ENCODE results near the gene MRPS34. TPM values are rescaled to one million over a fixed set of nuclear protein-coding genes. Genes with fewer than 3 reads are reported as not detected.

Gene MRPS34
- total RNA-seq, 4 donors from 2014 or later: 34.1 to 62.4 (median 57.2) TPM

DNA sequence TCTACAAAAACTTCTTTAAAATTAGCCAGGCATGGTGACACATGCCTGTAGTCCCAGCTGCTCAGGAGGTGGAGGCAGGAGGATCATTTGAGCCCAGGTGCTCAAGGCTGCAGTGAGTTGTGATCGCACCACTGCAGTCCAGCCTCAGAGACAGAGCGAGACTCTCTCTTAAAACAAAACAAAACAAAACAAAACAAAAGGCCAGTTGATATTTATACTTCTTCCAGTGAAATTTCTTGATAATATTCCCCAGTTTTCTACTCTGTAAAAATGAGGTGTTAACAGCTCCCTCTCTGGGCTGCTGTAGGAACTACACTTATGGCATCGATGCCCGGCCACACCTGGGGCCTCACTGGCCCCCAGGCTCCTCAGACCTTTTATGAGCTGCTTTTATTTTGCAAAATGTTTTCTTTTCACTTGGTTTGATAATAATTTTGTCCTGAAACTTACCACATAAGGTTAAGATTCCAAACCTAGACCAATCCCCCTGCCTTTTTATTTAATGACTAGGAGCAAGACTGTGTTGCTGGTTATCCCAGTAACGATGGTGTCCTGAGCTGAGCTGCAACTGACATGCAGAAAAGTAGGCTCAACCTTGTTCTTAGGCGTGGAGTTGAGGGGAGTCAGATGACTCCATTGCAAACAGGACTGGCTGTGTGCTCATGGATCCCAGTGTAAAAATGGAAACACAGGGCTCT lies 49.3 kb downstream of the MRPS34 start:
- TF ChIP-seq, protein P1, sequence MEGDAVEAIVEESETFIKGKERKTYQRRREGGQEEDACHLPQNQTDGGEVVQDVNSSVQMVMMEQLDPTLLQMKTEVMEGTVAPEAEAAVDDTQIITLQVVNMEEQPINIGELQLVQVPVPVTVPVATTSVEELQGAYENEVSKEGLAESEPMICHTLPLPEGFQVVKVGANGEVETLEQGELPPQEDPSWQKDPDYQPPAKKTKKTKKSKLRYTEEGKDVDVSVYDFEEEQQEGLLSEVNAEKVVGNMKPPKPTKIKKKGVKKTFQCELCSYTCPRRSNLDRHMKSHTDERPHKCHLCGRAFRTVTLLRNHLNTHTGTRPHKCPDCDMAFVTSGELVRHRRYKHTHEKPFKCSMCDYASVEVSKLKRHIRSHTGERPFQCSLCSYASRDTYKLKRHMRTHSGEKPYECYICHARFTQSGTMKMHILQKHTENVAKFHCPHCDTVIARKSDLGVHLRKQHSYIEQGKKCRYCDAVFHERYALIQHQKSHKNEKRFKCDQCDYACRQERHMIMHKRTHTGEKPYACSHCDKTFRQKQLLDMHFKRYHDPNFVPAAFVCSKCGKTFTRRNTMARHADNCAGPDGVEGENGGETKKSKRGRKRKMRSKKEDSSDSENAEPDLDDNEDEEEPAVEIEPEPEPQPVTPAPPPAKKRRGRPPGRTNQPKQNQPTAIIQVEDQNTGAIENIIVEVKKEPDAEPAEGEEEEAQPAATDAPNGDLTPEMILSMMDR (IDR thresholded peaks at IDR 0.05; ENCODE audit: low read depth): no peak

Small RNA genes within 50 kb of the gene (small RNA-seq; reads per million reads assigned to genes)
- 0.97 reads per million for gene MIR3177

Other genes with a start within 250 kb of the MRPS34 start
- gene TMEM204, start 239.5 kb downstream of the MRPS34 start, total RNA-seq: 10 to 100 TPM; 14.1 to 87.6 (median 24.6) TPM
- 10 to 100 TPM in 3 of 4 donors, 1 to 10 TPM in 1; 6.5 to 20.5 (median 16.6) TPM for gene IFT140, start 161.1 kb downstream of the MRPS34 start, total RNA-seq
- gene CRAMP1, start 160.8 kb downstream of the MRPS34 start, total RNA-seq: 10 to 100 TPM in 1 of 4 donors, 1 to 10 TPM in 3; 6.8 to 13.9 (median 8.7) TPM
- 10 to 100 TPM; 13.2 to 26.4 (median 16.7) TPM for gene JPT2, start 94.9 kb downstream of the MRPS34 start, total RNA-seq
- gene MAPK8IP3, start 66.9 kb downstream of the MRPS34 start, total RNA-seq: 10 to 100 TPM; 15.8 to 92.1 (median 39.0) TPM
- gene NME3, start 1.6 kb downstream of the MRPS34 start, total RNA-seq: 100 to 1,000 TPM in 1 of 4 donors, 10 to 100 TPM in 3; 34.1 to 102 (median 62.8) TPM
- gene EME2, start 324 bp downstream of the MRPS34 start, total RNA-seq: 10 to 100 TPM in 1 of 4 donors, 1 to 10 TPM in 3; 2.3 to 13.8 (median 5.2) TPM
- gene SPSB3, start 9.4 kb upstream of the MRPS34 start, total RNA-seq: 100 to 1,000 TPM in 1 of 4 donors, 10 to 100 TPM in 3; 14.7 to 102 (median 64.5) TPM
- 10 to 100 TPM; 17.0 to 77.2 (median 49.7) TPM for gene NUBP2, start 9.8 kb upstream of the MRPS34 start, total RNA-seq
- under 1 TPM in 1 of 4 donors, not detected in 3; 0.66 TPM for gene IGFALS, start 20.6 kb upstream of the MRPS34 start, total RNA-seq
- gene HAGH, start 53.7 kb upstream of the MRPS34 start, total RNA-seq: 100 to 1,000 TPM in 2 of 4 donors, 10 to 100 TPM in 2; 50.4 to 121 (median 108) TPM
- gene FAHD1, start 54.1 kb upstream of the MRPS34 start, total RNA-seq: 10 to 100 TPM; 25.4 to 42.0 (median 30.8) TPM
- not detected for gene MEIOB, start 99.0 kb upstream of the MRPS34 start, total RNA-seq
- gene HS3ST6, start 145.3 kb upstream of the MRPS34 start, total RNA-seq: not detected
- gene MSRB1, start 170.1 kb upstream of the MRPS34 start, total RNA-seq: 10 to 100 TPM; 11.2 to 30.0 (median 18.1) TPM
- not detected for gene RPL3L, start 181.6 kb upstream of the MRPS34 start, total RNA-seq
- gene NDUFB10, start 186.4 kb upstream of the MRPS34 start, total RNA-seq: 100 to 1,000 TPM; 120 to 198 (median 186) TPM
- gene RPS2, start 191.7 kb upstream of the MRPS34 start, total RNA-seq: 1,000 to 10,000 TPM; 1,492 to 1,850 (median 1,797) TPM
- not detected for gene RNF151, start 193.7 kb upstream of the MRPS34 start, total RNA-seq
- gene TBL3, start 198.9 kb upstream of the MRPS34 start, total RNA-seq: 10 to 100 TPM; 20.9 to 30.6 (median 26.6) TPM
- not detected for gene NOXO1, start 208.3 kb upstream of the MRPS34 start, total RNA-seq
- 10 to 100 TPM in 3 of 4 donors, 1 to 10 TPM in 1; 9.1 to 17.4 (median 16.1) TPM for gene GFER, start 211.1 kb upstream of the MRPS34 start, total RNA-seq
- not detected for gene SYNGR3, start 216.8 kb upstream of the MRPS34 start, total RNA-seq
- 10 to 100 TPM; 13.9 to 45.0 (median 15.0) TPM for gene ZNF598, start 236.7 kb upstream of the MRPS34 start, total RNA-seq
- not detected for gene NPW, start 246.7 kb upstream of the MRPS34 start, total RNA-seq

All from subcutaneous adipose tissue (tissue), 4 donors.